ENCODE data around the gene RADIL. TPM values are rescaled to one million over a fixed set of nuclear protein-coding genes. Genes with fewer than 3 reads are reported as not detected.

Gene RADIL
- total RNA-seq, 4 donors from 2014 or later, result 1.5 to 2.6 (median 2.1) TPM

DNA sequence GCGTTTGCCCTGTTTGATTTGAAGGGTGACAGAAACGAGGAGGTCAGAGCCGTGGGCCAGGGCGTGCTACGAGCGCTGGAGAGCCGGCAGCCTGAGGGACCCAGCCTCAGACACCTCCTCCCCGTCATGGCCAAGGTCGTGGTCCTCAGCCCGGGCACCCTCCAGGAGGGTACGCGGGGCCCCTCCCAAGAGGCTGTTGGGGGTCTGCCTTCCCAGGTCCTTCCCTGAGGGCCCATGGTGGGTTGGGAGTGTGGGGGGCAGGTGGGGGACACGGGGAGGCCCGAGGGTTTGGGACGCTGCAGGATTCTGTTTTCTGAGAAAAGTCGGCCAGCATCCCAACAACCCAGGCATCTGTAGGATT lies 100.2 kb downstream of the RADIL start:
- TF ChIP-seq, protein P1, sequence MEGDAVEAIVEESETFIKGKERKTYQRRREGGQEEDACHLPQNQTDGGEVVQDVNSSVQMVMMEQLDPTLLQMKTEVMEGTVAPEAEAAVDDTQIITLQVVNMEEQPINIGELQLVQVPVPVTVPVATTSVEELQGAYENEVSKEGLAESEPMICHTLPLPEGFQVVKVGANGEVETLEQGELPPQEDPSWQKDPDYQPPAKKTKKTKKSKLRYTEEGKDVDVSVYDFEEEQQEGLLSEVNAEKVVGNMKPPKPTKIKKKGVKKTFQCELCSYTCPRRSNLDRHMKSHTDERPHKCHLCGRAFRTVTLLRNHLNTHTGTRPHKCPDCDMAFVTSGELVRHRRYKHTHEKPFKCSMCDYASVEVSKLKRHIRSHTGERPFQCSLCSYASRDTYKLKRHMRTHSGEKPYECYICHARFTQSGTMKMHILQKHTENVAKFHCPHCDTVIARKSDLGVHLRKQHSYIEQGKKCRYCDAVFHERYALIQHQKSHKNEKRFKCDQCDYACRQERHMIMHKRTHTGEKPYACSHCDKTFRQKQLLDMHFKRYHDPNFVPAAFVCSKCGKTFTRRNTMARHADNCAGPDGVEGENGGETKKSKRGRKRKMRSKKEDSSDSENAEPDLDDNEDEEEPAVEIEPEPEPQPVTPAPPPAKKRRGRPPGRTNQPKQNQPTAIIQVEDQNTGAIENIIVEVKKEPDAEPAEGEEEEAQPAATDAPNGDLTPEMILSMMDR (IDR thresholded peaks at IDR 0.05), result no peak
- no peak for TF ChIP-seq POLR2A (IDR thresholded peaks at IDR 0.05)
- intact Hi-C loops (cut with DNase I; ENCODE audit: low total_unique reads), result no loop called here
- H3K4me3 ChIP-seq (ENCODE audit: low read depth, poor library complexity, severe bottlenecking), result no peak overlapping the region
- WGBS, 2 donors, result 68 to 85% methylated on average over 9 to 16 of the region's 16 CpGs
- no peak for DNase-seq (ENCODE audit: low spot score in 2 of 2)

DNA sequence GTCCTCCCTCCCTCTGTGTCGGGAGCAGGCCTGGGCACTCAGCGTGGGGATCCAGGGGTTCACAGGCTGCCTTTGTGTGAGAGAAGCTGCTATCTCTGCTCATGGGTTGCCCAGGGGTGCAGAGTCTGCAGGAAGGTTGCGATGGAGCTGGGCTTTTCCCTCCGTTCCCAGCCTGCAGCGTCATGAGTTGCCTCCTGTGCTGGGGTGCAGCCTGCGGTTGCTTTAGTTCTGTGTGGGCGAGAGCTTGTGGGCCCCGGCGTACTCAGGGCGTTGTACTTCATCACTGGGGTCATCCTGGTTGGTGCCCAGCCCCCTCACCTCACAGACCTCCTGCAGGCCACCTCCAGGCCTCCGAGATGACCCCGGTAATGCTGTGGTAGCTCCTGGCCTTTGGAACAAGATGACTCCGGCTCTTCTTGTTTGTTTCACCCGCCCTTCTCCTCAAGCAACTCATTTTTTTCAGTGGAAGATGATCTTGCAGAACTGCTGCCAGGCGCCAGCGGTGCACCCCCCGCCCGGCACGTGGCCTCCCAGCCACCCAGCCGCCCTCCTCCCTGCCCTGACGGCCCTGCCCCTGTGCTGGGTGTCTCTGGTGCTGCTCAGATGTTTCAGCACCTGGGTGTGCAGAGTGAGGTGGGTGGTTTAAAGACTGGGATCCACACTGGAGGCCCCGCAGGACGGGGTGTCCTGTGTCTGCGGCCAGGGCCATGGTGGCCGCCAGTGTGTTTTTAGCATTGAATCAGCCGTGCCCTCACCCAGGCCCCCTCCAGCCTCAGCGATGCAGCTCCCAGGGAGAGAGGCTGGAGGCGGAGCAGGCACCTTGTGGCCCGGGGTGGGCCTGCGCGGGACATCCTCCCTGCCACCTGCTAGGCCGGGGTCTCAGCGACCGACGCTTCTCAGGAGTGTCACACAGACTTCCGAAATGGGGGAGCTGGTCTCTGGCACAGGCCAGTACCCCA lies 100.9 kb downstream of the RADIL start:
- TF ChIP-seq POLR2A (IDR thresholded peaks at IDR 0.05), result no peak
- TF ChIP-seq, protein P1 (IDR thresholded peaks at IDR 0.05), result no peak
- intact Hi-C loops (cut with DNase I; ENCODE audit: low total_unique reads), result no loop called here
- DNase-seq (ENCODE audit: low spot score in 2 of 2), result no peak
- no peak overlapping the region for H3K4me3 ChIP-seq (ENCODE audit: low read depth, poor library complexity, severe bottlenecking)
- WGBS, 2 donors, result 70 to 81% methylated on average over 31 to 35 of the region's 36 CpGs

DNA sequence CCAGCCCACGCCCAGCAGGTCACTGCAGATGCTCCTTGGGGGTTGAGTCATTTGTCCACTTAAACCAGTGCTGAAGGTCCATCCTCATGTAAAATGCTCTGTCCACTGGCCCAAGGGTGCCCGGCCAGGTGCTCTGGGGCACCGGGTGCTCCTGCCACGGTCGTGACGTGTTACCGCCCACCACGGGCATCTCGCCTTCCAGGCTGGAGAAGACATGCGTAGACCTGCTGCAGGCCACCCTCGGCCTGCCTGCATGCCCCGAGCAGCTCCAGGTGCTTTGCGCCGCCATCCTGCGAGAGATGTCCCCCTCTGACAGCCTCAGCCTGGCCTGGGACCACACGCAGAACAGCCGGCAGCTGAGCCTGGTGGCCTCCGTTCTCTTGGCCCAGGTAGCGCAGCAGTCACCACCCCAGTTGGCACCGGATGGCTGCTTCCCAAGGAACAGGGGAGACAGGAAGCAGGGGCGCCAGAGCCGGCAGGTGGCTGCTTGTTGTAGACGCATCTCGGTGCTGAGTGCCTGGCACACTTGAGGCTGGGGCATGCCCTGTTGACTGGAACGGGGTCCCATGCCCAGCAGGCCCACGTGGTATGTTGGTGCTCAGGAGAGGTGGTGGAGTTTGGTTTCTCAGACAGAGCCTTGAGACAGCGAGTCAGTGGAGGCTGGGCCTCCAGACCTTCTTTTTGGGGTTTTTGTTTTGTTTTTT lies 102.0 kb downstream of the RADIL start:
- DNase-seq (ENCODE audit: low spot score in 2 of 2), result no peak
- TF ChIP-seq, protein P1 (IDR thresholded peaks at IDR 0.05), result no peak
- no peak for TF ChIP-seq POLR2A (IDR thresholded peaks at IDR 0.05)
- intact Hi-C loops (cut with DNase I; ENCODE audit: low total_unique reads), result no loop called here
- 68 to 79% methylated on average over 20 to 25 of the region's 27 CpGs for whole genome bisulfite sequencing, 2 donors
- H3K4me3 ChIP-seq (ENCODE audit: low read depth, poor library complexity, severe bottlenecking), result no peak overlapping the region

DNA sequence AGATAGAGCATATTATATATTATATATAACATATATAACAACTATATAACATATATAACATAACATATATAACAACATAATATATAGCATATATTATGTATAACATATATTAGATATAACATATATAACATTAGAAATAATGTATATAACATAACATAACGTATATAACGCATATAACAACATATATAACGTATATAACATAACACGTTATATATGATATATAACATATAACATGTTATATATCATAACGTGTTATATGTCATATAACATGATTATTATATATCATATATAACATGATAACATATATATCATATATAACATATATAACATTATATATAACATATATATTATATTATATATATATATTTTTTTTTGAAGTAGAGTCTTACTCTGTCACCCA lies 104.4 kb downstream of the RADIL start:
- intact Hi-C loops (cut with DNase I; ENCODE audit: low total_unique reads), result no loop called here

DNA sequence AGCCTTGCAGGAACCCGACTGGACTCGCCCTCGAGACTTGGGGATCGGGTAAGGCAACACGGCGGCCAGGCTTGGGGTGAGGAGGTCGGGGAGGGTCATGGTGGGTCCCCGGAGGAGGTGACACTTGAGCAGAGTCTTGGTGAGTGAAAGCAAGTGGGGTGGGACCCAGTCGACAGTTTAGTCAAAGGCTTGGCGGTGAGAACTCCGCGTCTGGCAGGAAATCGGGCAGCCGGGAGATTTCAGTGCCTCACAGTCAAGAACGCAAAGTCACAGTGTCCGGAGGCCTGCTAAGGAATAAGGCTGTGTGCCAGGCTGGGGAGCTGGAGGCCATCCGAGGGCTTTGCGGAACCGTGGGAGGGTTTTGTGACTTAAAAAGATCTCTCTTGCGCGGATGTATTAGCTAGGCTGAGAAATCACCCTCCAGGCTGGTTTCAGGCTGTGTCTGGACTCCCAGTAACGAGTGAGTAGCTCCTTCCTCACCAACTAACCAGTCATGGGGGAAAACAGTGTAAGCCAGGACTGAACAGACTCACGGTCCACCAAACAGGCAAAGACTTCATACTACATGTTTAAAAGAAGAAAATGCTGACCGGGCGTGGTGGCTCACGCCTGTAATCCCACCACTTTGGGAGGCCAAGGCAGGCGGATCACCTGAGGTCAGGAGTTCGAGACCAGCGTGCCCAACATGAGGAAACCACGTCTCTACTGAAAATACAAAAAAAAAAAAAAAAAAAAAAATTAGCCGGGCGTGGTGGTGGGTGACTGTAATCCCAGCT lies 107.5 kb downstream of the RADIL start:
- WGBS, 2 donors, result 19 to 21% methylated on average over 32 of the region's 32 CpGs
- peak overlapping the region; percentile 87 for H3K4me3 ChIP-seq (ENCODE audit: low read depth, poor library complexity, severe bottlenecking)
- intact Hi-C loops (cut with DNase I; ENCODE audit: low total_unique reads), result no loop called here
- TF ChIP-seq, protein P1 (IDR thresholded peaks at IDR 0.05), result no peak
- TF ChIP-seq POLR2A (IDR thresholded peaks at IDR 0.05), result no peak
- no peak for DNase-seq (ENCODE audit: low spot score in 2 of 2)

More for the DNA sequence above, 104.4 kb downstream of the RADIL start:
- TF ChIP-seq, protein P1 (IDR thresholded peaks at IDR 0.05), result no peak
- TF ChIP-seq POLR2A (IDR thresholded peaks at IDR 0.05), result no peak
- WGBS, 2 donors, result 77 to 89% methylated on average over 3 to 5 of the region's 5 CpGs
- no peak for DNase-seq (ENCODE audit: low spot score in 2 of 2)
- no peak overlapping the region for H3K4me3 ChIP-seq (ENCODE audit: low read depth, poor library complexity, severe bottlenecking)

Measured in lower leg skin (tissue), 4 donors.